ENCODE data around the gene PAX8. TPM values are rescaled to one million over a fixed set of nuclear protein-coding genes. Genes with fewer than 3 reads are reported as not detected.

The PAX8 gene
- total RNA-seq, 2 experiments from 2014 or later = 2.5 to 3.2 TPM

- Mint-ChIP-seq H3K36me3 (no peaks in the 10 kb centered on the region), H3K9me3 (no peaks in the 10 kb centered on the region), H3K27ac (no peak overlapping the region), H3K27me3 (peaks cover 40% of the 10 kb centered on the region), H3K4me3 (no peak overlapping the region), H3K4me1 (no peaks in the 10 kb centered on the region)
- ATAC-seq (ENCODE audit: low read depth) (no peak), DNase-seq (no peak)
- POLR2A ChIA-PET = no interaction called here
Observed at GRCh38 chr2:113283704-113284284, 5.1 kb upstream of the PAX8 start.

GRCh38 chr2:113282747-113283533, 4.2 kb upstream of the PAX8 start:
- H3K9me3 Mint-ChIP-seq = no peaks in the 10 kb centered on the region
- no peak for ATAC-seq (ENCODE audit: low read depth)
- no peaks in the 10 kb centered on the region for H3K4me1 Mint-ChIP-seq

GRCh38 chr2:113281910-113282746, 3.4 kb upstream of the PAX8 start:
- Mint-ChIP-seq H3K27ac (no peak overlapping the region), H3K4me3 (no peak overlapping the region), H3K4me1 (no peaks in the 10 kb centered on the region), H3K27me3 (peaks cover 49% of the 10 kb centered on the region), H3K36me3 (no peaks in the 10 kb centered on the region), H3K9me3 (no peaks in the 10 kb centered on the region)
- no peak for DNase-seq
- POLR2A ChIA-PET = no interaction called here
- ATAC-seq (ENCODE audit: low read depth) = no peak

More at GRCh38 chr2:113282747-113283533, 4.2 kb upstream of the PAX8 start:
- H3K4me3 Mint-ChIP-seq = no peak overlapping the region
- no peak for DNase-seq
- H3K27me3 Mint-ChIP-seq = peaks cover 46% of the 10 kb centered on the region
- no peaks in the 10 kb centered on the region for H3K36me3 Mint-ChIP-seq
- H3K27ac Mint-ChIP-seq = no peak overlapping the region
- POLR2A ChIA-PET = no interaction called here

- Mint-ChIP-seq H3K4me3 (no peak overlapping the region), H3K27ac (no peak overlapping the region), H3K4me1 (peaks cover 2% of the 10 kb centered on the region), H3K36me3 (no peaks in the 10 kb centered on the region), H3K27me3 (peaks cover 78% of the 10 kb centered on the region), H3K9me3 (no peaks in the 10 kb centered on the region)
- ATAC-seq (ENCODE audit: low read depth) = no peak
- POLR2A ChIA-PET = interaction anchor here (0.7 kb wide), 1 partner anchor 33 kb away, joined by 3 read pairs; no protein-coding TSS in a partner anchor
- no peak for DNase-seq
Observed at GRCh38 chr2:113278073-113278741, 514 bp downstream of the PAX8 start.

- POLR2A ChIA-PET = interaction anchor here (0.7 kb wide), 1 partner anchor 32 kb away, joined by 3 read pairs; no protein-coding TSS in a partner anchor
- no peak overlapping the region for H3K27ac Mint-ChIP-seq
- DNase-seq (peak; percentile 40), ATAC-seq (ENCODE audit: low read depth) (no peak)
- H3K4me1 Mint-ChIP-seq = peaks cover 7% of the 10 kb centered on the region
- no peaks in the 10 kb centered on the region for H3K9me3 Mint-ChIP-seq
- peak overlapping the region; percentile 29 for H3K4me3 Mint-ChIP-seq
- peaks cover 82% of the 10 kb centered on the region for H3K27me3 Mint-ChIP-seq
- H3K36me3 Mint-ChIP-seq = no peaks in the 10 kb centered on the region
Observed at GRCh38 chr2:113277474-113278072, 1.1 kb downstream of the PAX8 start.

GRCh38 chr2:113276761-113277425, 1.8 kb downstream of the PAX8 start:
- Mint-ChIP-seq H3K4me3 (peak overlapping the region; percentile 29), H3K9me3 (no peaks in the 10 kb centered on the region), H3K4me1 (peaks cover 10% of the 10 kb centered on the region), H3K27ac (no peak overlapping the region), H3K36me3 (no peaks in the 10 kb centered on the region), H3K27me3 (peaks cover 89% of the 10 kb centered on the region)
- POLR2A ChIA-PET = interaction anchor here (0.7 to 1.2 kb wide), 2 partner anchors 12 to 20 kb away, joined by 3 to 4 read pairs; no protein-coding TSS in a partner anchor
- no peak for DNase-seq
- ATAC-seq (ENCODE audit: low read depth) = no peak

GRCh38 chr2:113276216-113276760, 2.4 kb downstream of the PAX8 start:
- ATAC-seq (ENCODE audit: low read depth) (no peak), DNase-seq (no peak)
- Mint-ChIP-seq H3K4me3 (no peak overlapping the region), H3K36me3 (no peaks in the 10 kb centered on the region), H3K9me3 (no peaks in the 10 kb centered on the region), H3K4me1 (peaks cover 10% of the 10 kb centered on the region), H3K27ac (no peak overlapping the region), H3K27me3 (peaks cover 82% of the 10 kb centered on the region)
- POLR2A ChIA-PET = interaction anchor here (0.7 to 1.2 kb wide), 2 partner anchors 11 to 19 kb away, joined by 3 to 4 read pairs; no protein-coding TSS in a partner anchor

- no peak for ATAC-seq (ENCODE audit: low read depth)
- no peak for DNase-seq
- H3K36me3 Mint-ChIP-seq = no peaks in the 10 kb centered on the region
- peaks cover 10% of the 10 kb centered on the region for H3K4me1 Mint-ChIP-seq
- no peak overlapping the region for H3K4me3 Mint-ChIP-seq
- H3K27me3 Mint-ChIP-seq = peaks cover 81% of the 10 kb centered on the region
- POLR2A ChIA-PET = interaction anchor here (1.2 kb wide), 1 partner anchor 18 kb away, joined by 3 read pairs; no protein-coding TSS in a partner anchor
- no peak overlapping the region for H3K27ac Mint-ChIP-seq
- H3K9me3 Mint-ChIP-seq = no peaks in the 10 kb centered on the region
Observed at GRCh38 chr2:113275556-113276215, 3.0 kb downstream of the PAX8 start.

- DNase-seq = no peak
- Mint-ChIP-seq H3K27me3 (peaks cover 69% of the 10 kb centered on the region), H3K27ac (no peak overlapping the region), H3K9me3 (no peaks in the 10 kb centered on the region), H3K36me3 (no peaks in the 10 kb centered on the region), H3K4me1 (peaks cover 10% of the 10 kb centered on the region), H3K4me3 (no peak overlapping the region)
- POLR2A ChIA-PET = no interaction called here
- ATAC-seq (ENCODE audit: low read depth) = no peak
Observed at GRCh38 chr2:113274432-113274831, 4.3 kb downstream of the PAX8 start.

GRCh38 chr2:113273981-113274380, 4.7 kb downstream of the PAX8 start:
- peaks cover 10% of the 10 kb centered on the region for H3K4me1 Mint-ChIP-seq
- POLR2A ChIA-PET = interaction anchor here (1.3 kb wide), 1 partner anchor 16 kb away, joined by 3 read pairs; no protein-coding TSS in a partner anchor
- ATAC-seq (ENCODE audit: low read depth) = no peak
- no peak for DNase-seq
- H3K27ac Mint-ChIP-seq = no peak overlapping the region
- H3K27me3 Mint-ChIP-seq = peaks cover 65% of the 10 kb centered on the region
- no peaks in the 10 kb centered on the region for H3K9me3 Mint-ChIP-seq
- H3K36me3 Mint-ChIP-seq = no peaks in the 10 kb centered on the region
- no peak overlapping the region for H3K4me3 Mint-ChIP-seq

- DNase-seq = peak; percentile 49
- Mint-ChIP-seq H3K9me3 (no peaks in the 10 kb centered on the region), H3K4me1 (peaks cover 10% of the 10 kb centered on the region), H3K27ac (no peak overlapping the region), H3K27me3 (peaks cover 57% of the 10 kb centered on the region), H3K36me3 (peaks cover 3% of the 10 kb centered on the region), H3K4me3 (peak overlapping the region; percentile 46)
- peak; percentile 98 for ATAC-seq (ENCODE audit: low read depth)
- POLR2A ChIA-PET = interaction anchor here (0.6 to 1.3 kb wide), 4 partner anchors 12 to 92 kb away, joined by 3 to 5 read pairs (median 4); no protein-coding TSS in a partner anchor
Observed at GRCh38 chr2:113273027-113273551, 5.6 kb downstream of the PAX8 start.

Measured in activated naive CD8-positive, alpha-beta T cell treated with anti-CD3 and anti-CD28 coated beads, Interleukin-2, amount 10 ng/mL, durations not matched to agents 7 days and 5 days (primary cell).